Activated T-cell treated with anti-CD3 and anti-CD28 coated beads, Interleukin-2, amount 50 U/mL, for 72 hours (primary cell): Measurements from ENCODE around the gene KIAA0930. TPM values are rescaled to one million over a fixed set of nuclear protein-coding genes. Genes with fewer than 3 reads are reported as not detected.
"Not testable (repeated sequence)": the region's sequence is repeated elsewhere in the genome, so short reads cannot be mapped to it uniquely, and the experiment has no call there.

Source experiments
- ATAC-seq, 2 donors: fragments of 150-1000 bp; cut with Tn5 transposase; replicated peaks in 1 of 2; 2 replicates each; pipeline ENCODE4 v1.10.0; 2021; ENCODE audit warnings: moderate library complexity in 2 of 2, mild to moderate bottlenecking in 1 of 2
- DNase-seq, 2 donors: peaks; one replicate each; pipeline ENCODE4 v3.0.0; 2021 to 2022; ENCODE audit warnings: mixed read lengths in 1 of 2
- H3K27ac Mint-ChIP-seq: one replicate; pipeline ENCODE4 v1.8.0; 2022; ENCODE audit warnings: mild to moderate bottlenecking, moderate library complexity, mixed read lengths
- H3K27me3 Mint-ChIP-seq: one replicate; pipeline ENCODE4 v1.8.0; 2022; ENCODE audit warnings: low read depth, mixed read lengths
- H3K36me3 Mint-ChIP-seq, 2 donors: one replicate each; pipeline ENCODE4 v1.8.0; 2022; ENCODE audit warnings: mixed read lengths in 2 of 2, mild to moderate bottlenecking in 1 of 2; ENCODE audit not compliant: insufficient read depth in 2 of 2
- H3K4me1 Mint-ChIP-seq: one replicate; pipeline ENCODE4 v1.8.0; 2022; ENCODE audit warnings: low read depth, mixed read lengths
- H3K4me3 Mint-ChIP-seq, 2 donors: one replicate each; pipeline ENCODE4 v1.8.0; 2022; ENCODE audit warnings: mild to moderate bottlenecking in 2 of 2, mixed read lengths in 2 of 2, moderate library complexity in 2 of 2
- H3K9me3 Mint-ChIP-seq, 2 donors: one replicate each; pipeline ENCODE4 v1.8.0; 2022; ENCODE audit warnings: mixed read lengths in 2 of 2
- total RNA-seq, 2 donors: library from RNA; stranded (reverse); gene quantifications; one replicate each; pipeline ENCODE4 v1.2.3, GENCODE V29; 2022

The KIAA0930 gene
- total RNA-seq, 2 donors from 2014 or later: 25.3 to 26.4 TPM

DNA sequence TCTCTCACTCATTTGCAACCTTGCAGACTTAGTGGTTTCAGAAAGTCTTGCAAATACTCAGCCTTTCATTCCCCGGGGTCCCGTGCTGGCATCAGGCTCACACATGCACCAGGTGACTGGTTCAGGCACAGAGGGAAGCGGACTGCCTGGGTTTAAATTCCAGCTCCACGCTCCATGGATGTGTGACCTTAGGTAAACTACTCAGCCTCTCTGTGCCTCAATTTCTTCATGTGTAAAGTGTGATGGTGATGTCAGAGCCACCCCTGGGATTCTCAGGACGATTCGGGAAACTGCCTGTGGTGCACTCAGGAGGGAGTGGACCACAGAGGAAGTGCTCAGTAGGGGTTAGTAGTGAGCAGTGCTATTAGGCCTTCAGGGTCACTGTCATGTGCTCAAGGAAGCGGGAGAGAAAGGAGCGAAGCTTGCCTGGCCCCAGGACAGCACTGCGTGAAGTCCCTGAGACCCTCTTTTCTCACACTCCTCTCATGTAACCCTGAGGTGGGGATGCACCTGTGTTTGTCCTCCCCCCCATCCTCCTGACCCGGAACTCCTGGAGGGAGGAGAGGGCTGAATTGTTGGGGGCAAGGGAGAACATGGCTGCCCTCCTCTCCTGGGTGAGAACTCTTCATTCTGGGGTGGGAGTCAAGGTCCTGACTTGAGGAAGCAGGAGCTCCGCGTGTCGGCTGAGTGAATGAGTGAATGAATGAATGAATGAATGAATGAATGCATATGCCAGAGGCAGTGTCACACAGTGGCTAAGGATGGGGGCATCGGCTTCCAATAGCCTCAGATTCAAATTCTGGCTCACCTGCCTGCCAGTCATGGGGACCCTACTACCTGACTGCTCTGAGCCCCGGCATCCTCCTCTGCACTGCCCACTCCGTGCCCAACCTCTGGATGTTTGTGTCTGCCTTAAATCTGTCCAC lies 29.7 kb upstream of the KIAA0930 start:
- Mint-ChIP-seq H3K4me3 (peak overlapping the region; percentile 77 to 80), H3K27me3 (peaks cover 9% of the 10 kb centered on the region), H3K36me3 (no peaks in the 10 kb centered on the region), H3K27ac (no peak overlapping the region), H3K9me3 (no peaks in the 10 kb centered on the region), H3K4me1 (peaks cover 11% of the 10 kb centered on the region)
- DNase-seq: no peak
- no peak for ATAC-seq

DNA sequence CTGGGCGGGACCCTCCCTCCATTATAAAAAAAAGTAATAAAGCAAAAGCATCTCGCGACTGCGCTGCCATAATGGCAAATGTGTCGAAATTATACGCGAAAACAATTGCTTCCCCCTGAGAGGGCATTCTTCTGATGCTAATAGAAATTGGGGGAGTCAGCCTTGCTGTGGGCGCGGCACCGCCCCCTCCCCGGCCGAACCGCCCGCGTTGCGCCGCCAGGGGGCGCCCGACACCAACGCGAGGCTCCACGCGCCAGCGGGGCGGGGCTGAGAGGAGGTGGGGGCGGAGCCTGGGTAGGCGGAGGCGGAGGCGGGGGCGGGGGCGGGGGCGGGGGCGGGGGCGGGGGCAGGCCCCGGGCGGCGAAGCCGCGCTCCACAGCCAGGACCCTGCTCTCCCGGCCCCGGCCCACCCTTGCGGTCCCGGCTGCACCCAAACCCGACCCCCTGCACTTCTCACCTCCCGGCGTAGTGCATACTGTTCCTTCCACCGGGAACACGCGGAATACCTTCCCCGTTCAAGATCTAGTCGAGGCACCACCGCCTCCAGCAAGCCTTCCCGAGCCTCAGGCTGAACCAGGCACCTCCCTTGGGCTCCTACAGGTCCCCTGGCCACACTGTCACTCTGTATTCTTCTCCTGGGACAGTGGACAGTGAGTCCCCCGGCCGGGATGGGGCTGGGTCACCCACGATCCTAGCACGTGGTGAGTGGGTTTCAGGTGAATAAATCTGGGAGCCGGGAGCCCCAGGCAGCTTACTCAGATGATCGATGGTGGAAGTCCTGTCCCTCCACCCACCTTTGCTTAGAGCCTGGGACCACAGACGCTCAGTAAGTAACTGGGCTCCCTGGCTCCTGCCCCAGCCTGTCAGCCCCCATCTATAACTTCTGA lies 28.5 kb upstream of the KIAA0930 start:
- no peaks in the 10 kb centered on the region for H3K9me3 Mint-ChIP-seq
- DNase-seq (peak; percentile 81 to 91), ATAC-seq (peak; percentile 85 to 88)
- H3K27ac Mint-ChIP-seq: peak overlapping the region; percentile 22
- H3K4me1 Mint-ChIP-seq: peaks cover 11% of the 10 kb centered on the region
- H3K36me3 Mint-ChIP-seq: no peaks in the 10 kb centered on the region
- peak overlapping the region; percentile 86 for H3K4me3 Mint-ChIP-seq
- peaks cover 10% of the 10 kb centered on the region for H3K27me3 Mint-ChIP-seq

DNA sequence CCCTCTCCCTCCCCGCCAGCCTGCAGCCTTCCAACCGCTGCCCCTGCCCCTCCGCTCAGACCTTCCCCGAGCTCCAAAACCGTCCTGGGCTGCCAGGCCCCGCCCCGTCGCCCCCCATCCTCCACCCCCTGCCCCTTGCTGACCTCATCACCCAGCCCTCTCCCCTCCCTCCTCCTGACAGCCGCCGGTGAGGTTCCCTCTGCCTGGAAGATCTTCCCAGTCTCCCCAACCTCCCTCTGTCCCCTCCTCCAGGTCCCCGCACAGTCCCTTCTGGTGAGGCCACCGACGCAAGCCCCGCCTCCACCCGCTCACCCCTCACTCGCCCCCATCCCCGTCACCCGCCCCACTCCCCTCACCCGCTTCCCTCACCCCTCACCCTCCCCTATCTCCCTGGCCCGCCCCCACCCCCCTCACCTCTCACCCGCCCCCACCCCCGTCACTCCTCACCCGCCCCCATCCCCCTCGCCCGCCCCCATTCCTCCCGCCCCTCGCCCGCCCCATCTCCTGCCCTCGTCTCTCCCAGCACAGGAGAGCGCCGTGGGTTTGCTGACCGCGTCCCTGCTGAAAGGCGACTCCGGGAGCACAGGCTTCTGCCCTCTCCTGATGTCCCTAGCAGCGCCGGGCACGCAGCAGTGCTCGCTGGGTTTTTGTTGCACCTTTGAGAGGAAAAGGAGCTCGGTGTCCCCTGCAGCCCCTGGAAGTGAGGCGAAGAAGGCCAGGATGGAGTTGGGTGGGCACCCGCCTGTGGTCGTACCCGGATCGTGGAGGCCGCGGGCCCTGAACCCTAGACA lies 27.7 kb upstream of the KIAA0930 start:
- Mint-ChIP-seq H3K27me3 (peaks cover 18% of the 10 kb centered on the region), H3K4me1 (peaks cover 11% of the 10 kb centered on the region), H3K27ac (no peak overlapping the region), H3K36me3 (no peaks in the 10 kb centered on the region), H3K9me3 (no peaks in the 10 kb centered on the region), H3K4me3 (peak overlapping the region; percentile 86)
- DNase-seq (peak; percentile 16 to 22), ATAC-seq (peak; percentile 48)

DNA sequence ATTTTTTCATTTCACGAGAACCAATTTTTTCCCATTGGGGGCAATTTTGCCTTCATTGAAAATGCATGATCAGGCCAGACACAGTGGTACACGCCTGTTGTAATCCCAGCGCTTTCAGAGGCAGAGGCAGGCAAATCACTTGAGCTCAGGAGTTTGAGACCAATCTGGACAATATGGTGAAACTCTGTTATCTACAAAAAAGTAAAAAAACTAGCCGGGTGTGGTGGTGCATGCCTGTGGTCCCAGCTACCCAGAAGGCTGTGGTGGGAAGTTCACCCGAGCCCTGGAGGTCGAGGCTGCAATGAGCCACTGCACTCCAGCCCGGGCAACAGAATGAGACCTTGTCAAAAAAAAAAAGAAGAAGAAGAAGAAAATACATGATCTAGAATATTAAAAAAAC lies 24.8 kb upstream of the KIAA0930 start:
- ATAC-seq: no peak
- no peak overlapping the region for H3K27ac Mint-ChIP-seq
- H3K4me3 Mint-ChIP-seq: no peak overlapping the region
- peaks cover 17% of the 10 kb centered on the region for H3K27me3 Mint-ChIP-seq
- DNase-seq: no peak
- H3K9me3 Mint-ChIP-seq: no peaks in the 10 kb centered on the region
- H3K36me3 Mint-ChIP-seq: no peaks in the 10 kb centered on the region
- H3K4me1 Mint-ChIP-seq: peaks cover 11% of the 10 kb centered on the region

DNA sequence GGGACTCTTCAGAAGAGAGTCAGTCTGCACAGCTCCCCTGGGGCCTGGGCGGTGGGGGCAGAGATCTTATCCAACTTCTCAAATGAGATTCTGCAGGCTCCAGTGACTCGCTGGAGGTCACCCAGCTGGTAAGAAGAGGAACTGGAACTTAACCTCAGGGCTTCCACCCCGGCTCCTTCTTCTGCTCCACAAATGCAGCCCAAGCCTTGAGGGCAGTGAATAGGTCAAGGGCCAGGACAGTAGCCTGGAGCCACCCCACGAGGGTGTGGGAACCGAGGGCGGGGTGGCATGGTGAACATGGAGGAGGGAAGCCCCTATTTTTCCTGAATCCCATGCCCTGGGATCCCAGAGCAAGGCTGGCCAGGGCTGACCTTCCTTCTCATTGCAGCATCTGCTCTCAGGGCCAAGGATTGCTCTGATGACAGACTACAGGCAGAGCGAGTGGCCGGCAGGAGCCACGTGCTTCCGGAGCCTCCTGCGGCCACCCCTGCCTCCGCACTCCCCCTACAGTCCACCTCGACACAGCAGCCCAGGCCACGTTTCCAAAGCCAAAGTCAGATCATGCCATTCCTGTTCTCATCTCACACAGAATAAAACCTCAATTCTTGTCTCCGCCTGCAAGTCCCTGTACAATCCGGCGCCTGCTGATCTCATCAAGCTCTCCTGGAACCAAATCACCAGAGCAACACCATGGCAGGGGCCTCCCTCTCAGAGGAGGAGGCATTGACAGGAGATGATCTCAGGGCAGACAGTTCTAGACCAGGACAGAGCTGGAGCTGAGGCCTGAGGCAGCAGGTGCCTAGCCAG lies 23.0 kb upstream of the KIAA0930 start:
- Mint-ChIP-seq H3K27ac (no peak overlapping the region), H3K4me3 (no peak overlapping the region), H3K9me3 (no peaks in the 10 kb centered on the region), H3K4me1 (no peaks in the 10 kb centered on the region), H3K27me3 (peaks cover 10% of the 10 kb centered on the region), H3K36me3 (no peaks in the 10 kb centered on the region)
- peak in 1 of 2 donors; percentile 25 for ATAC-seq
- DNase-seq: no peak

DNA sequence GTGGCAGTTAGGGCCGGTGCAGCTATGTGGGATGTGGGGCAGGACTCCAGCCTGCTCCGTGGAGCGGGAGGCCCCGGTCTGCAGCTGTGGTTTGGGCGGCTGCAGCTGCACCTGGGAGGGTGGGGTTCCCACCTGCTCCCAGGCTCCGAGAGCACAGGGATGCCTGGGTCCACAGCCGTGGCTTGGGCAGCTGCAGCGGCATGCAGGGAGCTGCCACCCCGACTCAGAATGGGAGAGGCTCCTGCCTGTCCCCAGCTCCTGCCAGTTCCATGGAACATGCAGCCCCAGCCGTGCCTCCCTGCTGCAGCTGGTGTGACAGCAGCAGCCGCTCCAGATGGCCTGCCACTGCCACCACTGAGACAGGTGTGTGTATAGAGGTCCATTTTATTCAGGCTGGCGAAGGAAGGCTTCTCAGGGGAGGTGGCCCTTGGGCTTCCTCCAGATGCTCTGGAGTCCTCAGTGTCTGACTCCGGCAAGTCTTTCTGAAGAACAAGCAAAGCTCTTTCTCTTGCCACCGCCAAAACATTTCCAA lies 22.3 kb upstream of the KIAA0930 start:
- no peak for DNase-seq
- no peak overlapping the region for H3K4me3 Mint-ChIP-seq
- no peaks in the 10 kb centered on the region for H3K4me1 Mint-ChIP-seq
- no peak overlapping the region for H3K27ac Mint-ChIP-seq
- no peaks in the 10 kb centered on the region for H3K9me3 Mint-ChIP-seq
- ATAC-seq: peak in 1 of 2 donors; percentile 15
- H3K36me3 Mint-ChIP-seq: no peaks in the 10 kb centered on the region
- peaks cover 10% of the 10 kb centered on the region for H3K27me3 Mint-ChIP-seq

DNA sequence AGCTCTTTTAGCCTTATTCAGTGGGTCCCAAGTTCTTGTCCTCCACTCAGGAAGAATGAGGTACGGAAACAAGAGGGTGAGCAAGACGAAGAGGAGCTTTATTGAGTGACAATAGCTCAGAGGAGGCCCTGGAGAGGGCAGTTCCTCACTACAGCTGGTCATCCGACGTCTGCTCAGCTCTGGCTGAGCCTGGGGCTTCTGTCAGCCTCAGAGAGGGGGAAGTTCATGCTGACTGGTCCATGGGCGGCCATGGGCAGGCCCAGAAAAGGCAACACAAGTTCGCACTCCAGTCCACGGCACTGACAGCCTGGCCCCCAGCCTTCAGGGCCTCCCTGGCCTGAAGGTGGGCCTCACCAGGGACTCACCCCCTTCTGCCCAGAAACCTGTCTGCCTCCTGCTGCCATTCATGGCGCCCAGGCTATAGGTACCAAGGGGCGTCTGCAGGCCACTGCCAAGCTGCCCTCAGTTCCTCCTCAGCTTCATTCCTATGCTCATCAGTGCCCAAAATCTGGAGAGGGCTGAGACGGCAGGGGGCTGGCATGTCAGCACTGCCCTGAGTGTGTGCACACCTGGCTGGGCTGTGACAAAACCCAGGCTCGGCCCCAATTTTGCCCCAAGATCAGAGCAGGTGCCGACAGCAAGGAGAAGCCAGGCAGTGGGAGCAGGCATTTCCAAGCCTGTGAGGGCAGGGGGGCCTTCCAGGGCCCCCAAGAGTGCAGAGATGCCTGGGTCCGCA lies 21.7 kb upstream of the KIAA0930 start:
- DNase-seq: no peak
- Mint-ChIP-seq H3K36me3 (no peaks in the 10 kb centered on the region), H3K4me1 (no peaks in the 10 kb centered on the region), H3K4me3 (no peak overlapping the region), H3K27ac (no peak overlapping the region), H3K27me3 (peaks cover 10% of the 10 kb centered on the region), H3K9me3 (no peaks in the 10 kb centered on the region)
- no peak for ATAC-seq

DNA sequence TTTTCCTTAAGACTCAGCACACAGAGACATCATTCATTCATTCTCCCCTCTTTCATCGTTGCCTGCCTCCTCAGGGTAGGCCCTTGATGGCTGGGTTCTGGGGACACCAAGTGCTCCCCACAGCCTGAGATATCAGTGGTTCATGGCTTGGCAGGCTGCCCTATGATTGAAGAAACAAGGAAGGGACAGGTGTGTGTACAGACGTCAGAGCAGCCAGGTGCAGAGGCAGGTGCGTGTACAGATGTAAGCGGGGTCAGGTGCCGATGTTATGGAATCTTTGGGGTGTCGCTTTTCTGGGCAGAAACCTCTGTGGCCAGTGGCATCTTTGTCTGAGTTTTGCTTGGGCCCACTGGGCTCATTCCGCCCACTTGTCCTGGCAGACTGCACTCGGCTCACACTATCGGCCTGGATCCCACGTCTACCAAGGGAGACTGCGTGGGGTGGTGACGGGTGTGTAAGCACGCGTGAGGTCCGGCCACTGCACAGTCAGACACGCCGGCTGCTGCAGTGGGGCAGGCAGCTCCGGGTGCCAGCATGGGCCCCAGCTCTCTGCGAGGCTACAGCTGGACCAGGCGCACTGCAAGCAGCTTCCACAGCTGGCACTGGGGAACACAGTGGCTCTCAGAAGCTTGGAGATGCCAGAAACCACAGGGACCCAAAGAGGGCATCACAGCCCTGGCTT lies 20.9 kb upstream of the KIAA0930 start:
- Mint-ChIP-seq H3K9me3 (no peaks in the 10 kb centered on the region), H3K27me3 (peaks cover 10% of the 10 kb centered on the region), H3K4me1 (no peaks in the 10 kb centered on the region), H3K36me3 (no peaks in the 10 kb centered on the region), H3K4me3 (no peak overlapping the region), H3K27ac (no peak overlapping the region)
- no peak for ATAC-seq
- DNase-seq: no peak

DNA sequence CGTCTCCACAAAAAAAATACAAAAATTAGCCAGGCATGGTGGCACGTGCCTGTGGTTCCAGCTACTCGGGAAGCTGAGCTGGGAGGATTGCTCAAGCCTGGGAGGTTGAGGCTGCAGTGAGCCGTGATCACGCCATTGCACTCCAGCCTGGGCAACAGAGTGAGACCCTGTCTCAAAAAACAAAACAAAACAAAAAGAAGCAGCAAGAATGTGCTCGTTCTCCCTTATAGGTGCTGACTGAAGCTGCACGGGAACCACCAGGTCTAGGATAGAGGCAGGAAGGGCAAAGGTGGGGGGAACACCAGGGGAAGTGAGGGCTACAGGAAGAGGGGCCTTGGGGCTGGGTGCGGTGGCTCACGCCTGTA lies 19.7 kb upstream of the KIAA0930 start:
- DNase-seq, H3K4me1 Mint-ChIP-seq, H3K4me3 Mint-ChIP-seq, H3K9me3 Mint-ChIP-seq, H3K27ac Mint-ChIP-seq, ATAC-seq, H3K36me3 Mint-ChIP-seq: not testable (repeated sequence)
- H3K27me3 Mint-ChIP-seq: peaks cover 10% of the 10 kb centered on the region

DNA sequence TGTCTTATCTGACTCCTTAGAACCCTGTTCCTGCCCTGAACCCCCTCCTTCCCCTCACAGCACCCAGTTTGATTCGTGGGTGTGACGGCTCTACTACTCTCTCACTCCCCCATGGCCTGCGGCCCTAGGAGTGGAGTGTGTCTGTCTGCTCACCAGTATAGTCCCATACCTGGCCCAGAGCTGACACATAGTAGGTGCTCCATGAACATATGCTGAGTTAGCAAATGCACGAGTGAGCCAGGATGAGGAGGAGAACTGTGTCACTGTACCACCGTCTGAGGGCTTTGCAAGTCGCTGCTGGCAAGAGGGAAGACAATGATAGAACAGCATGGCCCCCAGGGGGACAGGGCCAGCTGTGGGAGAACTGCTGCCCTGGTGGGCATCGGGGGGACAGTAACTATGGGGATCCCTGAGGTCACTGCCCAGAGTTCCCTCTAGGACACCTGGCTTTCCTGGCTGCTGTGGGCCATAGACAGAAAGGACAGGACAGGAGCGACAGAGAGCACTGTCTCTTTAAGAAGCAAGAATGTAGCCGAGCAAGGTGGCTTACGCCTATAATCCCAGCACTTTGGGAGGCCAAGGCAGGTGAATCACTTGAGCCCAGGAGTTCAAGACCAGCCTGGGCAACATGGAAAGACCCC lies 19.2 kb upstream of the KIAA0930 start:
- Mint-ChIP-seq H3K4me1 (peaks cover 5% of the 10 kb centered on the region), H3K36me3 (no peaks in the 10 kb centered on the region), H3K4me3 (no peak overlapping the region), H3K27me3 (peaks cover 10% of the 10 kb centered on the region), H3K9me3 (no peaks in the 10 kb centered on the region), H3K27ac (no peak overlapping the region)
- DNase-seq: no peak
- ATAC-seq: no peak

DNA sequence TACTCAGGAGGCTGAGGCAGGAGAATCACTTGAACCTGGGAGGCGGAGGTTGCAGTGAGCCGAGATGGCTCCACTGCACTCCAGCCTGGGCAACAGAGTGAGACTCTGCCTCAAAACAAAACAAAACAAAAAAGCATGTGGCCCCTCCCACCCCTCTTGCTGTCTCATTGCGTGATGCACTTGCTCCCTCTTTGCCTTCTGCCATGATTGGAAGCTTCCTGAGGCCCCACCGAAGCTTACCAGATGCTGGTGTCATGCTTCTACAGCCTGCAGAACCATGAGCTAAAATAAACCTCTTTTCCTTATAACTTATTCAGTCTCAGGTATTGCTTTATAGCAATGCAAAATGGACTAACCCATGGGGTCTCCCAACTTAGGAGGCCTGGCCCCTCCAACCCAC lies 17.2 kb upstream of the KIAA0930 start:
- not testable (repeated sequence) for DNase-seq, H3K27me3 Mint-ChIP-seq, H3K4me3 Mint-ChIP-seq, H3K36me3 Mint-ChIP-seq, ATAC-seq, H3K9me3 Mint-ChIP-seq, H3K27ac Mint-ChIP-seq, H3K4me1 Mint-ChIP-seq
